GM19324 (cell line): ENCODE measurements around the gene ME3.

Experiments used
- ATAC-seq: cut with Tn5 transposase; IDR thresholded peaks from one replicate; pipeline ENCODE4 v1.9.1; 2021; ENCODE audit warnings: mild to moderate bottlenecking, moderate library complexity; ENCODE audit not compliant: unreplicated experiment, low FRiP score

The ME3 gene

DNA sequence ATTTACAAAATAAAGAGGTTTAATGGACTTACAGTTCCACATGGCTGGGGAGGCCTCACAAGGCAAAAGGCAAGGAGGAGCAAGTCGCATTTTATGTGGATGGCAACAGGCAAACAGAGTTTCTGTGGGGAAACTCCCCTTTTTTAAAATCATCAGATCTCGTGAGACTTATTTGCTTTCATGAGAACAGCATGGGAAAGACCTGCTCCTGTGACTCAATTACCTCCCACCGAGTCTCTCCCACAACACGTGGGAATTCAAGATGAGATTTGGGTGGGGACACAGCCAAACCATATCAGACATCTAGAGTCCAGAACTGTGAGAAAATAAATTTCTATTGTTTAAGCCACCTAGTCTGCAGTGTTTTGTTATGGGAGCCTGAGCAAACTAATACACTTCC lies 80.8 kb downstream of the ME3 start:
- ATAC-seq, result no peak

DNA sequence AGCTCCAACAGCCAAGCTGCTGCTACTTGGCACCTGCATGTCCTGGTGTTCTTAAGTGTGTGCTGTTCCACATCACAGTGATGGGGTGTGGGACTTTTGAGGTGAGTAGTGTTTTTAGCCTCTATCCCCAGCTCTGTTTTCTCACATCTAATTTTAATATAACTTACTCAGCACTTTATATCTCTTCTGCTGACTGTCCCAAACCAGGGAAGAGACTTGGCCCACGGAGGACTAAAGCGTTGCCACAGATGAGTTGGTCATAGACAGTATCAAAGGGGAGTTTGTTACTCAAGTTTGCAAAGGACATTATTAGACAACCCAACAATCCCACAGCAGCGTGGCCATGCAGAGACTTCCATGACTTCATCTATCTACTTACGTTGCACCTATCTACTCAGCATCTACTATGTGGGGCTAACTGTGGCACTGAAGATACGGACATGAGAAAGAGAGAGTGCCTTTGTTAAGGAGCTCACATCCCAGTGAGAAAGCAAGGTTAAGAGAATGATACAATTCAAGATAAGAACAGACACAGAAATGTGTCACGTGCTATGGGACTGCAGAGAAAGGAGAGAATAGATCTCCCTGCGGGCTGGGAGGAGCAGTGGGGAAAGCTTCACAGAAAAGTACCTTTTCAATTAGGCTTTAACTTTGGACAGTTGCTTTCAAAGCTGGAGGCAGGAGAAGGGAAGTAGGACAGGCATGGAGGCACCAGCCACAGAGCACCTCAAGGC lies 82.4 kb downstream of the ME3 start:
- no peak for ATAC-seq

- no peak for ATAC-seq
Observed at GRCh38 chr11:86589204-86589603, 83.2 kb downstream of the ME3 start.

GRCh38 chr11:86588566-86589090 lies 83.8 kb downstream of the ME3 start:
- ATAC-seq, result no peak

DNA sequence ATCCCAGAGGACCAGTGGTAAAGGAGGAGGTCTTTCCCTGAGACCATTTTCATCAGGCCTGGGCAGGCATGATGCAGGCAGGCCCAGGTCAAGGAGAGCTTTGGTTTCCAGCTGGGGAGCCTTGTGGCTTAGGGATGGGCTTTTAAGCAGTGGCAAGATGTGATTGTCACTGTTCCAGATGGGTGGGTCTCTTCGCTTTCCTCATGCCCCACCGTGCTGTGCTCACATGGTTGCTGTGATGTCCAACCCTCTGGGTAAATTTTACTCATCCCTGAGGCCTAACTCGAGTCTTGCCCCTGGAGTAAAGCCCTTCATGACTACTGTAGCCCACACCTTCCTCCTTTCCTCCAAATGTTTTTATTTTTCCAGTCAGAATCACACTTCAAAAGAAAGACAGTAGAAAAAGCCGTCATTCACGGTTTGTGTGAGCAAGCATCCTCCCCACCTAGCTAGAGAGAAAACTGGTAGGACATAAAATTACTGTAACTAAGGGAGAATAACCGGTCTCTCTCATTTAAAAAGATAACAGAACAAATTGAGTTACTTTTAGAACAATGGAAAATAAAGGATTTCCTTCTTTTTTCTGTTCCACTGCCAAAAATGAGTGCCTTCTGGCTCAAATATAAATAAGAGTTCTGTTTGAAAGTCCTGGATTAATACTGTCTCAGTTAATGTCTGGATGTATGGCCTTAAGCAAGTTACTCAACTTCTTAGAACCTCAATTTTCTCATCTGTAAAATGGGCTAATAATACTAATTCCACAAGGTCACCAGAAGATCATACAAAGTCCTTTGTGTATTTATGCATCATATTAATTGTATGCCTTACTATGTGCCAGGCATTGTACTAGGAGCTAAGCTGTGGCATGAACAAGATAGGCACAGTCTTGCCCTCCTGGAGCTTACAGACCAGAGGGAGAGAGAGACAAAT lies 84.9 kb downstream of the ME3 start:
- ATAC-seq, result no peak

DNA sequence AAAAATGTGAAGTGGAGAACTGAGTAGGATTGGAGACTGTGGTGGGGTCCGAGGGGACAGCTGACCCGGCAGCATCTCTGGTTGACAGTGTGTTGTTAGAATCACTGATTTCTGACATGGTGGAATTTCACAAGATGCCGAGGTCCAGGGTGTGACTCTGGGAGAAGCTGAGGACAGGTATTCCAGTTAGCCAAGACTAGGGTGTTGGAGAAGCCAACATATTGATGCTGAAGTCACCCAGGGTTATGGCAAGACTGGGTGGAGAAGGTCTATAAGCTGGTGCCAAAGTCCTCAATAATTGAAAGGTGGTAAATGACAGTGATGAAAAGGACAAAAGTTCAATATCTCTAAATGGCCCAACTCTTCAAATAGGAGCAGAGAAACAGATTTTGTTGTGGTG lies 86.1 kb downstream of the ME3 start:
- no peak for ATAC-seq

DNA sequence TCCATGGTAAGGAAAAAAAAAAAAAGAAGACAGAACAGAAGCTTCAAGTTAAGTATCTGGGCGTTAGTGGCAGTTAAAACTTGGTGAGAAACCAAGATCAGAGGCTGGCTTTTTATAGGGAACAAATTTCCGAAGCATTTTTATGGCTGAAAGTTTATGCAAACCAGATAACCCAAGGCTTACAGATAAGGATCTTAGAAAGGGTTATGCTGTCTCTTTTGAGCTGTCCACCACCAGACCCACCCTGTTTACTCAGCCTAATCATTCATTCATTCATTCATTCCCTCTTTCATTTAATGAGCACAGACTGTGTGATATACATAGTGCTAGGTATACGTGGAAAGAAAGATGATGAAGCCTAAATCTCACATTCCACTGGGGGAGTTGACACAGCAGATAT lies 89.5 kb downstream of the ME3 start:
- no peak for ATAC-seq

DNA sequence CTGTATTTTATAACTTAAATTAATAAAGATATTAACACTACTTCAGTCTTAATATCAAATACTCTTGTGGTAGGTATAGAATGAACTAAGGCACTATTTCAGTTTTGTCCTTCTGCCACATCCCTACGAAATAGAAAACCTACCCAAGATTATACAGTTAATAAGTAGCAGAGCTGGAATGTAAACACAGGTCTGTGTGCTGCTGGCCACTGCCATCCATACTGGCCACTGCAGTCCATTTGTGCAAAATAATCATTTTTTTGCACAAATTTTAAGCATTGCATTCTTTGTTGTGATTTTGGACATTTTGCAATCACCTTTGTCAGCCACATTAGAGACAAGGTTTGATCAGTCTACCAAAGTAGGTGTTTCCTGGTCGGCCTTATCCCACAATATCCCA lies 91.9 kb downstream of the ME3 start:
- ATAC-seq, result no peak

DNA sequence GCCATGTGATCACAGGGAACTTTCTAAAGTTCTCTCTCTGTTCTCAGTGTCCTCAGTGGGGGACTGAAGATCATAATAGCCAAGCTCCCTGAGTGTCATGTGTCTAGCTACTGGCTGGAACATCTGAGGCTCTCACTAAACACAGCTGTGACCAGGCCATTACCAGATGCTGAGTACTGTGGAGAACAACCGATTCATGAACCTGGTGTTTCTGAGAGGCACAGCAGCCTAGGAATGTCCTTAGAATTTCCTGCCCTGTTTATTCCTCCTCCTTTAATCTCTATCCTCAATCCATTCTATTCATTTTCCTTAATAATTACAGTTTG lies 93.0 kb downstream of the ME3 start:
- no peak for ATAC-seq

DNA sequence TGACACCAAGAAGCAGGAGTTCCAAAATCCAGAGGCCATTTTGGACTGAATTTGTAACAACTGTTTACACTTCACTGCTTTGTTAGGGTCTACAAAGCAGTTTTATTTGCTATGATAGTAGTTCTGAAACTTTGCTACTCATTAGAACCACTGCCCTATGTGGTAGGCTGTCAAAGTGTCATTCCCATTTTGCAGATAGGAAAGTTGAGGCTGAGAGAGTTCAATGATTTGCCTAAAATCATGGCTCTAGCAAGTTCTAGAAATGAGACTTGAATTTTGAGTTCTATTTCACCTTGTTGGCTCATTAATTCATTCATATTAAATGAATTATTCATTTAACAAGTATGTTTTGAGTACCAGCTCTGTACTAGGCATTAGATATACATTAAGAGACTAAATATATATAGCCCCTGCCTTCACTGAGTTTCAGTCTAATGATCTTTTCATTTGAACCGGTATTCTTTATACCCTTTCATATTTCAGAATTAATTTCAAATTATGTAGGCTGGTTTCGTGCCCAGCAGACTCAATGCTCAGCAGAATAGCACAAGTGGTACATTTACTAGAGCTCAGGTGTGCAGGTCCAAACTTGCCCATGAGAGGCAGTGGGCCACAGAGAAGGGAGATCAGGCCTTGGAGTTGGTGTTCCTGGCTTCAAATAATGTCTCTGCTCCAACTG lies 93.5 kb downstream of the ME3 start:
- no peak for ATAC-seq

DNA sequence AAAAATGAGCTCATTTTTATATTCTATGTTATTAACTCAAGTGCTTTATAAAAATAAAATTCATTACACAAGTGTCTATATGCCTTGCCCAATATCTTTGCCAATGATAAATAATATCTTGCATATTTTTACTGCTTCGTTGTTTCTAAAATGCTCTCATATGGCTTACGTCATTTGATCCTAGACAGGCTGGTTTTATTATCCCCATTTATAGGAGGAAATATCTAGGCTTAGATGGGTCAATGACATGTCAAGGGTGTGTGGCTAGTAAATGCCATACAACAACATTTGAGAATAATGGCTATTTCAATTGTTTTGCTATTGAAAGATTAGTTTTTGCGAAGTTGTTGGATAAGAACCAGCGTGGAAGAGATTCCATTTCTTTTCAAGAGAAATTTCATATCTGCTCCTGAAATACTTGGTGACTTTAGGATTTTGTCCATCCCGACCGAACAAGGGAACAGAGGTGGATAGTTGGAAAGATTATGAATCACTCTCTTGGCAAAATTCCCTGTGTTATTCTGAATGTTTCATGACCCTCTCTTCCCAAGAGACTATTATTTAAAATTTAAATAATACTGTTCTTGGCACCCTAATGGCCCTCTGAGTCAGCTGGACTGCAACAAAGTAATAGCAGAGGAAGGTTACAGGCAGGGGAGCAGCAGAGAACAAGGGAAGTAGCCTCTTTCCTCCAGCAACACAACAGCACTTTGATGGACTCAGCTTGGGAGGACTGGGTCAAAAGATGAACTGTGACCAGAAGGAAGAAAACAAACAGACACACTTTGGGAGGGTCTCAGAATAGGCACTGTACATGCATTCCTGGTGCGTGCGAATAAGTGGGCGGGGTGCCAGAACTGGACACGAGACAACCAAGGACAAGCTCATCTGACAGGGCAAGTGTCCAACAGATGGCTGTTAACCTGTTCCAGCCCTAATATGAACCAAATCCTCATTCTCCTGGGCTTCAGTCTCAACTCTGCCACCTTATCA lies 94.5 kb downstream of the ME3 start:
- ATAC-seq, result no peak

DNA sequence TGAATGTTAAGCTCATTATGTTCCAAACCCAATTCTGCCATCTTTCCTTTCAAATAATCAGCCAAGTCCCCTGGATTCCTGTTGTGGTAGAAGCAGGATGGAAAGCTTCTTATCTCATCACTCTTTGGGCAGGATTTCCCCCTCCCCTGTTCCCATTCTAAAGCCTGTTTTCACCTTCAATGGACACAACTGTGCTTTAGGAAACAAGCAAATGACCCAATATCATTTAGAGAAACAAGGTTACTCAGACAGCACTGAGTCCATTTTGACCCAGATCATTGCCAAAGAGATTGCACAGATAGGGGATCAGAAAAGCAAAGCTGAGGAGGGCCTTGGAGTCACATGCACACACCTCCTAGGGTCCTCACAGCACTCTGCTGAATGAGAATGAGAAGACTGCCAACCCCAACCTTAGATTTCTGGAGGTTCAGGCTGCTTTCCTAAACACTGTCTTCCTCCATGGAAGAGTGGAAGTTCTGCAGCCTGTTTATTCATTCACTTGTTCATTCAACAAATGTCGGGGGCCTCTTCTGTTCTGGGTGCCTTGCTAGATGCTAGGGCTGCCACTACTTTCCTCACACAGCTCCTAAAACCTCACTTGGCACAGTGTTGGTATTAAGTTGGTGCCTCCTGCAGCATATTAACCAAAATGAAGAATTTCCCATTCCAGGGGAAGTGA lies 95.3 kb downstream of the ME3 start:
- no peak for ATAC-seq

DNA sequence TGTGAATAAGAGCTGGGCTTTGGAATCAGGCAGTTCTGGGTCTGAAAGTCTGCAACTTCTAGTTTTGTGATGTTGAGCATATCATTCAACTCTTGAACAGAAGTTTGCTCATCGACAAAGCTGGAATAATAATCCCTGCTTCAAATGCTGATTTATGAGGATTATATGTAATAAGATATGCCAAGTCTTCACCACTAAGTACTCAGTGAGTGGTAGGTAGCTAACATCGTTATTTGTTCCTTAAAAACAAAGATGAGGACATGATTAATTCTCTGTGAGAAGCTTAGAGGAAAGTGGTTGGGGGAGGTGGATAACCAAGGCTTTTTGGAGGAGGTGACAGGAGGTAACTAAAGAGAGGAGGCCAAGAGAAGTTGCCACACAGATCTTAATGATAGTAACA lies 96.5 kb downstream of the ME3 start:
- ATAC-seq, result no peak

DNA sequence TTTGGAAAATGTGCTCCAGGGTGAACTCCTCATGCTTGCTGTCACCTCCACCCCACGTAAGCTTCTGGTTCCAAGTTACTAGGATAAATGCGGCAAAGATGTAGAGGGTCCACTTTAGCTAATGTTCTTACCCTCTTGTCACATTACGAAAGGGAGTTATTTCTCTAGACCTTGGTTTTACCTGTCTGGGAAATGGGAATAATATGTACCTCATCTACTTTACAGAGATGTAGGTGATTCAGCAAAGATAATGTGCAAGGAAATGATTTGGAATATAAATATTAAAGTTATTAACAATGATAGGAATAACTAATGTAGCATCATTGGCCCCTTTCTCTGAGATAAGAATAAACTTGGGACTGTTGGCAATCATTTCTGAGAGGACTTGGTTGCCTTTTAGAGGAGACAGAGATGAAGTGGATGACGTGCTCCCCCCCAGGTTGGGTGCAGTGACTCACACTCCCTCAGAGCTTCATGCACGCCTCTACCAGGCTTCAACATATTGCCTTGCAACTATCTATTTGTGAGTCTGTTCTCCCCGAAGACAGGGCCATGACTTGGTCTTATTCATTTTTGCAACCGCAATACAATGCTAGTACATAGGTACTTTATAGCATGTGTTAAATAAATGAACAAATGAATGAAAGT lies 97.1 kb downstream of the ME3 start:
- no peak for ATAC-seq

GRCh38 chr11:86574493-86575207 lies 97.8 kb downstream of the ME3 start:
- no peak for ATAC-seq

DNA sequence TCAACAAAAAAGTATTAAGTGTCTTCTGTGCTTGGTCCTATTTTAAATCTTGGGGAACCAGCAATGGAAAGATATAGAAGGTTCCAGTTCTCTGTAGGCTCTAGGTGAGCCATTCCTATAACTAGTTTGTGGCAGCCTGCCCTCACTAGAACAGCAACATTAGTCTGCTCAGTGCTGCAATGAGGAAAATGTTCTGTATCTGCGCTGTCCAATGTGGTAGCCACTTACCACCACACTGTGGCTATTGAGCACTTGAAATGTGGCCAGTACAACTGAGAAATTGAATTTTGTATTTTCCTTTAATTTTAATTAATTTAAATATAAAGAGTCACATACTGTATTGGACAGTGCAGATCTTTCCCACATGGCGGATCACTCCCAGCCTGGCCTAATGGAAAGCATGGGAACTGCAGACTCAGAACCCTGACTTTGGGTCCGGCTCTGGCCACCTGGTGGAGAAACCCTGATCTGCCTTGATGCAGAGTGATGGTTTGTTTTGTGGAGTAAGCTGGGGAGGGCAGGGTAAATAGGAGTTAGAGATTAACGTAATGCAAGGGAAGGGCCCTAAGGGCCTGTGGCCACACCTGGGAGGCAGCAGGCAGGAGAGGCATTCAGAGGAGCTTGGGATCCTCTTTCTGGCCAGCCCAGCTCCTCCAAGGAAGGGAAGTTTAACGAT lies 101.0 kb downstream of the ME3 start:
- ATAC-seq, result no peak

DNA sequence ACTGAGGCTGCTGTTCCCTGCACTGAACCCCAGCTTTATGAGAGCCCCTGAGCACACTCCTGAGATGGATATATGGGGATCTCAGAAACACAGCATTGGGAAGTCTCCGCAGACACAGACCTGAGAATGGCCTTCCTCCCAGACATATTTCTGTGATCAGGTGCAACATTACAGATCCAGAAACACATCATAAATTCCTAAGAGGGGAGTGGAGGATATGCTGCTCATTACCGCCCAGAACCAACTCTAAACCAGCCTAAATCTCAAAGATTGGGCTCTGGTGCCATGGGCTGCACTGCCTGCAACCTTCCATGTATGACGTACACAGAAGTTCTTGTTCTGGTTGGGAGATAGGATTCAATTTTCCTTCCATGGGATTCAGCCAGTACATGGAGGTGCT lies 102.0 kb downstream of the ME3 start:
- no peak for ATAC-seq

GRCh38 chr11:86570020-86570419 lies 102.4 kb downstream of the ME3 start:
- no peak for ATAC-seq
